NOMO-1 (cell line): Measurements from ENCODE around the gene TUNAR.

Experiments used
- DNase-seq, 2 experiments: peaks; one replicate each; lab custom pipeline; 2025; ENCODE audit not compliant: unreplicated experiment in 2 of 2; lab: John Stamatoyannopoulos, UW

TUNAR gene

DNA sequence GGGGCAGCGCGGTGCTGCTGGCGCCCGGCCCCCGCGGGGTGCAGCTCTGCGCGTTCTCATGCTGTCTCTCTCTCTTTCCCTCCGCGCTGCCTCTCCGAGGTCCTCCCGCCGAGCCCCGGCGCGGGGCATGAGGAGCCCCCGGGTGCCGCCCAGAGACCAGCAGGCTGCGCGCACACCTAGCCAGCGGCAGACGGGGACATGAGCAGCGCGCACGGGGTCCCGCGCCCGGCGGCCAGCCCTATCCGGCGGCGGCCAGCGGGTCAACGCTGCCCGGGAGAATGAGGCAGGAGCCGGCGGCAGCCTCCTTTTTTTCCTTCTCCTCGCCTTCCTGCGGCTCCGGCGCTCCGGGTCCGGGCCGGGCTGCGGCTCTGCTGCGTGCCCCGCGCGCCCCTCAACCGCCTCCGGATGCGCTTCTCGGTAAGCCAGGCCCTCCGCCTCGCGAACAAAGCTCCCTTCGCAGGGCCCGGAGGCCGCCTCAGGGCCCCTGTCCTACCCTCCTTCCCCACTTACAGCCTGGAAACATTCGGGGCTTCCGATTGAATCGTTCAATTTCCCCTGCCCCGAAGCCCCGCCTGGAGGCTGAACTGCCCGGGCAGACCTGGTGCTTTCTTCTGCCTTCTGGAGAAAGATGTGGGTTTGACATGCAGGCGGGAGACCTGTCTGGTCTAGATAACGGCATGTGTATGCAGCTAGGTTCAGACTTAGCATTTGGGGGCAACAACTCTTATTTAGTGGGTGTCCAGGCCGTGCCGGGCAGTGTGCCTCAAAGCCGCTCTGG, at the start of gene TUNAR:
TSS of gene TUNAR (plus strand) at position 72 of the 778 bp plus-strand sequence.
- DNase-seq, result peak; percentile 24 to 46

DNA sequence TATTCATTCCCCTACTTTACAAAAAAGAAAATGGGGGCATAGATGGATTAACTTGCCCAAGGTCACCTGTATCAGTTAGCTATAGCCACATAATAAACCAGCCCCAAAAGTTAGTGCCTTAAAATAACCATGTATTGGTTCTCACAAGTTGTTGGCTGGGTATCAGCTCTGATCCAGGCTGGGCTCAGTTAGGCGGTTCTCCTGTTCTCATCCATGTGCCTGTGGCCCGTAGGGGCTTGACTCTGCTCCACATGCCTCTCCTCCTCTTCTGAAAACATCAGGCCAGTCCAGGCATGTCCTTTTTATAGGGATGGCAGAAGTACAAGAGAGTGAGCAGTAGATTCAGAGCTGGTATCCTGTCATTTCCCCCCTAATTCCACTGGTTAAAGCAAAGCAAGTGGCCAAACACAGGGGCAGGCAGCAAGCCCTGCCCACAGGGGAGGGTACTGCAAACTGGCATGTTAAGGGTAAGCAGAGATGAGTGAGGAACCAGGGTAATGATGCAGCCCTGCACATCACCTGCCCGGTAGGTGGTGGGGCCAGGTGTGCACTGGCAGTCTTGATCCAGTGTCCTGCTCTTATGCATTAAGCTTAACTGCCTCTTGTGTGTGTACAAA, 47.9 kb upstream of the TUNAR start:
- no peak for DNase-seq

DNA sequence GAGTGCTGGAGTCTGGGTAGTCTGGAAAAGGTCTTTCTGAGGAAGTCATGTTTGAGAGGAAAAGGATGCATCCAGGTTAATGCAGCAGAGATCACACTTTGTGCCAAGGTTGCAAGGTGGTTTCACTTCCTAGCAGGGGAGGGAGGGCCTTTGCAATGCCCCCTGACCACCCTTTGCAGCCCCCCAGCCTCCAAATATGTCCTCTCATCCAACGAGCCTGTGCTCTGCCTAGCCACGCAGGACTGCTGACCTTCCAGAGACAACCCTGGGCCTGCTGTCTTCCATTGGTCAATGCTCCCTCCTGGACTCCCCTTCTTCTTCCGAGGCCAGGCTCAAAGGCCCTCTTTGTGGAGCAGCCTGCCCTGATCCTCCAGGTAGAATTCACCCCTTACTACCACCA, 47.3 kb upstream of the TUNAR start:
- DNase-seq, result no peak

DNA sequence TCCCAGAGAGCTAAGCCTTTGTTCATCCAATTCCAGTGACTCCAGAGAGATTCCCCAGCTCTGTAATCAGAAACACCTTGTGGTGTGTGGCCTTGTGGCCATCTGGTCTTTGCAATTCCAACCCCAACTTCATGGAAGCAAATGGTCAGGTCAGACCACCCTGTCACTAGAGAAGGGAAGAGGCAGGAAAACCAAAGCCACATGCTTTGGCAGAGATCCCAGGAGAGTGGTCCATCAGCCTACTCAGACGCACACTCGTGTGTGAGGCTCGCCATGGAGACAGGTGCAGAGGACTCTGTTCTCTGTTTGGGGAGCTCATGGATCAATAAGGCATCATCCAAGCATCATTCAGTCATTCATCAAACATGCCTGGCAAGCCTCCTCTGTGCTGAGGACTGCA, 46.2 kb upstream of the TUNAR start:
- no peak for DNase-seq

DNA sequence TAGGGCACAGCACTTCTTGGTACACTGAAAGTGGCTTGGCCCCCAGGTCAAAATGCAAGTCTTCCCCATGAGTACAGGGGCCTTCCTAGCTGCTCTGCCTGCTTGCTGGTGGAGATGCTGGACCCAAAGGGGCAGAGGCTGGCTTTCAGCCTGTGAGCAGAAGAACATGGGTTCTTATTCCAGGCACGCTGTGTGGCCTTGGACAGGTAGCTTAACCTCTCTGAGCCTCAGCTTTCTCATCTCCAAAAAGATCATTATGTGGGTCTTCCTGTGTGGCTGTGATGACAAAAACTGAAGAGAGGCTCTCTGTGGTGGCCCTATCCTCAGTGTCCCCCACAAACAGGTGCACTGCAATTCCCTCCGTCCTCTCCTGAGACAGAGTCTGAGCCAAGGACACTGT, 45.6 kb upstream of the TUNAR start:
- DNase-seq, result no peak

DNA sequence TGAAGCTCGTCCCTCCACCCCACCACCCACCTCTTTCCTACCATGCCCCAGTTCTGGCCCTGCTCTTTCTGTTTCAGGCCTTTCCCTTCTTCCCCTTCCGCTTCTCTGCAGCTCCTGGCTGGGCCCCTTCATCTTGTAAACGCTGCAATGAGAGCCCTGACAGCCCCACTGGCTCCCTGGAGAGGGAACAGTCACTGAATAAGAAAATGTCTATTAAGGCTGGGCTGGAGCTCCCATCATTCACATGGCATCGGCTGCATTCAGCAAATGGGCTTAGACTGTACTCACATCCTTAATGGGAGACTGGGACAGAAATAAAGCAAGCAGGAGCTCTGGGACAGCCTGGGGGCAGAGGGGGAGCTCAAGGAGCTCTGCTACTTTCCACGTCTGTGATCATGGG, 45.2 kb upstream of the TUNAR start:
- peak in 1 of 2 experiments; percentile 7 for DNase-seq

DNA sequence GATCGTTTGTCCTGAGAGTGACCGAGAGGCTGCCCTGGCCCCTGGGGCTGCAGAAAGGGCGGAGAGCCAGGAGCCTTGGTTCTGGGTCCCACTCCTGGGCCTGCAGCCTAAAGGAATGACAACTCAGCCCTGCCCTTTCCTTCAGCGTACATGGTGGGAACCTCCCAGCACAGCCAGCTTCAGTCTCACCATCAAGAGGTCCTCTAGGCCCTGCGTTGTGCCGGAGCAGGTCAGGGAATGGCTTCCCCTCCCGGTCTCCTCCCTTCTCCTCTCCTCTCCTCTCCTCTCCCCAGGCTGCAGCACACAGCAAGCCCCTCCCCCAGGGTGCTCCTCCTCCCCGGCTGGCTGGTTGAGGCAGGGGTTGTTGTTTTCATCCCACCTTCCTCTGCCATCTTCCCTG, 44.6 kb upstream of the TUNAR start:
- no peak for DNase-seq

DNA sequence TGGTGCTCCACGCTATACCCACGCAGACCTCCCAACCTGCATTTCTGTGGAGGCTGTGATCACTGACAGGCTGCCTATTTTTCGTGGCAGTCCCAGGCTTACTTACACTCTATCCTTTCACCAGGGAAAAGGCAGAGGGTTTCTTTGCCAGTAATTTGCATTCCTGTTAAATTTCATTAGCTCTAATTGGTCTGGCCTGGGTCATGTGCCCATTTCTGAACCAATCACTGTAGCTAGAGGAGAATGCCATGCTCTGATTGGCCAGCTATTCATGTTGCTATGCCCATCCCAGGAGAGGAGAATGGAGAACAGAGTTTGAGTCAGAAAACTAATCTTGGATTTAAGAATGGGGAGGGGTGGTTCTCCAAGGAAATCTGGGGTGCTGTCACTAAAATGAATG, 43.2 kb upstream of the TUNAR start:
- DNase-seq, result no peak

DNA sequence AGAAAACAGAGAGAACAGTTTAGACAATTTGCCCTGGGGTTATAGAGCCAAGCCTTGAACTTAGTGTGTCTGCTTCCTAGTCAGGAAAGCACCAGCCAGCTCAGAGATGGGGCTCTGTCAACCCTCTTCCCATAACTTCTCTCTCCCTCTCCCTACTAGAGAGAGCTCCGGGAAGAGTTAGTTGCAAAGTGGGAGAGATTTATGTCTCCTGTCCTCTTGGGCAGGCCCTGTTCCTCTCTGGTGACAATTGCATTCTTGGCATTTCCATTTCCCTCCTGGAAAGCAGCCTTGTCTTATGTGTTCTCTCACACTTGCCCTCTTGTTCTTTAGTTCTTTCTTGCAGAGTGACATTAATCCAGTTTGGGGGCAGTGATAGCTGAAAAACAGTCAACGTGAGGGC, 42.1 kb upstream of the TUNAR start:
- no peak for DNase-seq

DNA sequence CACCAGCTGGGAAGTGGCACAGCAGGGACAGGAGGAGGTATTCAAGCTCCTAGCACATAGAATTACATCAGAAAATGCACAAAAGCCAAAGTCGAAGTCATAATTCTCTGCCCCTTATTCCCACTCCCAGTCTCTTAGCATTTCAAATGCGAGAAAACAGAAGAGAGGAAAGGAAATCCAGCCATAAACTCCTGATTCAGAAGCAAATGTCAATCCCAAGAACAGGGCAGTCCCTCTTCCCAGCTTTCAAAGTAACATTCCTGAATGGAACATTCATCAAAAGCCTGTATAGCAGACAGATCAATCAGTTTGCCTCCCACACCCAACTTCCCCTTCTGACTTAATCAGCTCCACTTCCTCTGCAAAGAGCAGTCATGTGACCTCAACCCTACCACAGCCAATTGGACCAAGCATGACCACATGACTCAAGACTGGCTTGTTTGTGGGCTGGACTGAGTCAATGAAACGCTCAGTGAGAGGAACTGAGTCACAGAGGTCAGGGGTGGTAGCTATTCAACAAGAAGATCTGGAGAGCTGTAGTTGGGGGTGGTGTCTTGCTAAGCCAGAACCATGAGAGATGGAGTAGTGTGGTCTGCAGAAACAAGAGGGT, 41.4 kb upstream of the TUNAR start:
- peak; percentile 36 to 44 for DNase-seq

DNA sequence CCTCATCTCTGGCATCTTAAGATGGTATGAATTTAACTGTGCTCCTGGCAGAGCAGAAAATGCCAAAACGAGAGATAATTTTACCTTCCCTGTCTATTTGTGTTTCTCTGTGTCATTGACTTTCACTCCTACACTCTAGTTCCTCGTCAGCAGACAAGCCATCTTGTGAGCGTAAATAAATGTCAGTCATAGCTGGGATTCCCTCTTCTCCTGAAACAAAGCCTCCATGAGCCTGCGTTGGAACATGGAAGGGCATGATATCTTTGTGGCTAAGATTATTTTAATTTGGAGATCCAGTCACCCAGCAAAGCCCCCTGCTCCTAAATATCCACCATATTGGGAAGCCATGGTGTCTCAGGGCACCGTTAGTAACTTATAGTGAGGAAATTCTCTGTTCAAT, 37.8 kb upstream of the TUNAR start:
- no peak for DNase-seq

DNA sequence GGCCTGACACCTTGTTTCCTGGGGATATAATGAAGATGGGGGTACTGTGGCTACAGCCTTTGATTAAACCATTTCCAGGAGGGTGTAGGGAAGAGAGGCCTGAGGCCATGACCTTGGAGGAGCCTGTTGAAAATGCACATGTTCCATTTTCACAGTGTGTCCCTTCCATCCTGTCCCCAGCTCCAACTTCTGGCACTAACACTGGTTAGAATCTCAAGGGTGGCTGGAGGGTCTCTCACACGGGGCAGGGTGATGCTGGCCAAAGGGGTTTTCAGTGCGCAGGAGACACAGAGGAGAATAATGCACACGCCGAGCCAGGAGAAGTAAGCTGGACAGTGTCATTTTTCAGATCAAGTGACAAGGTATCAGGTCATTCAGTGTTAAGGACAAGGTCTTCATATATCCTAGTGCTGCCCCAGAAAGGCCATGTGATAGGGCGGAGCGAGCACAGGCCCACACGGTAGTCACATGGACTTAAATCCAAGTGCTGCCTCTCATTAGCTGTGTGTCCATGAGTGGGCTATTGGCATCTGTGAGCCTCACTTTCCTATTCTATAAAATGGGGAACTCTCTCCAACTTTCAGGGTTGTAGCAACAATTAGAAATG, 36.4 kb upstream of the TUNAR start:
- no peak for DNase-seq

DNA sequence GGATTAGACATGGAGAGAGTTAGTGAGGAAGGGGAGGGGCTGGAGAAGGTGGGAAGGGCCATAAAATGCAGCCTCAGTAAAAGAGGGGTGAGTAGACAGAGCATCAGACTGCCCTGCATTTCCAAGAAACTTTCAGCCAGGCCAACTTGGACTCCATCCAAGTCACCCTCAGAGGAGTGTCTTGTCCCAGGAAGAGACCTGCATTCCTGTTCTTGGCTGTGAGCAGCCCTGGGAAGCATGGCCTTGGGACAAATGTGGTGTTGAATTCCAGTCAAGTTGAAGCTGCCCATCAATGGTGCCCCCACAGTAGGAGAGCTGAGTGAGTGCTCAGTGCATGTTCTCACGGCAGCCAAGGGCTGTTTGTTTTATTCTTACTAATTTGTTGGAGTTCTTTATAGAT, 35.0 kb upstream of the TUNAR start:
- DNase-seq, result no peak

DNA sequence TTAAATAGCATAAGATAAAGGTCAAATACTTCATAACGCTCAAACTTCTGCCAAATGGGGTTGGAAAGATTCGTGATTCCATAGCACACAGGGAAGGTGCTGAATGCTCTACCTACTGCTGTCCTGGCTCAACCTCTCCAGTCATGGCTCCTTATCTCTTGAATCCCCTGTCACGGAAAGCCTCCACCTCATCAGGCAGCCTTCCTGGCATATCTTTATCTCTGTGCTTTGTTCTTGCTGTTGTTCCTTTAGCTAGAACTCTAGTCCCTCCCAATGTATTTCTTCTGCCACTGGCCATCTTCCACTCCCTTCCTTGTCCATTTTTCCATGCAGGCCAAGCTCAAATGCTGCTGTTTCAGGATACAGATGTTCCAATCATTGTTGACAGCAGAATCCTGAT, 26.9 kb upstream of the TUNAR start:
- no peak for DNase-seq

DNA sequence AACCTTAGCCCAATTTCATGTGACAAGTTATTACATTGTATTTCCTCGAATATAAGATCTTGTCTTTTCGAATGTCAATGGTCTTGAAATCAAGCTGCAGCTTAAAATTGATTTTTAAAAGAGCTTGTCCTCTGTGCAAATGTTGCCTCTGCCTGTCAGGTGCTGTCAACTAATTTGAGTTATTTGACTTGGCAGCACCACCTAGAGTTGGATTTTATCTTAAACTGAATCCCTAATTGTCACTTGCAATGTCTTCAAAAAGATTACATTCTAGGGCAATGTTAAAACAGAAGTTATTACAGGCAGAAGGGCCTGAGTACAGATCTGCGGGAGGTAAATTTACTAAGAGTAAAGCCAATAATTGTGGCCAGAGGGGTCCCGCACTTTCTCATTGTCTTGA, 26.2 kb upstream of the TUNAR start:
- DNase-seq, result no peak

DNA sequence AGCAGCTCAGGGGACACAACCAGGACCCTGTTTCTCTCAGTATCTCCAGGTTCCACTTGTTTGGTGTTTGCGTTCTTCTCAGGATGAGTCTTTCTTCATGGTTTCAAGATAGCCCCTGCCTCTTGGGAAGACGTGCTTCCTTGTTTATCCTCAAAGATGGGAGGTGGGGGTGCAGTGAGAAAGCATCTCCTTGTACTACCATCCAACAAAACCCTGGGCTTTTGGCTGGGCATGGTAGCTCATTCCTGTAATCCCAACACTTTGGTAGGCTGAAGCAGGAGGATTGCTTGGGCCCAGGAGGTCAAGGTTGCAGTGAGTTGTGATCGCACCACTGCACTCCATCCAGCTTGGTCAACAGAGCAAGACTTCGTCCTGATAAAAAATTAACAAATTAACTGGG, 21.0 kb upstream of the TUNAR start:
- DNase-seq, result no peak

DNA sequence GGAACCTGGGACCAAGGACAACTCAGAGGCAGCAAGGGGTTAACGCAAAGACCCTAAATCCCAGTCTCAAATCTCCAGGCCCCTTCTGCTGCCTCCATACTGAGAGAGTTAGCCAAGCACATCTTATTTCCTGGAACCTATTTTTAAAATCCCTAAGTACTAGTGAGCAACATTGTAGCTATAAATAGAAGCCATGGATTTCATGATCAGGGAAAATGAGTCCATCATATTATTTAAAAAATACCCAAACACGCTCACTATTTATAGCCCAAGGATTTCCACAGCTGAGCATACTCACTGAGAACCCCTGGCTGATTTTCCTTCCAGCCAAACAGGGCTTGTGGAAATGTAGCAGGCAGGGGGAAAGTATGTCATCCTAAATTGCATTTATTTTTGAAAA, 19.4 kb upstream of the TUNAR start:
- DNase-seq, result no peak

DNA sequence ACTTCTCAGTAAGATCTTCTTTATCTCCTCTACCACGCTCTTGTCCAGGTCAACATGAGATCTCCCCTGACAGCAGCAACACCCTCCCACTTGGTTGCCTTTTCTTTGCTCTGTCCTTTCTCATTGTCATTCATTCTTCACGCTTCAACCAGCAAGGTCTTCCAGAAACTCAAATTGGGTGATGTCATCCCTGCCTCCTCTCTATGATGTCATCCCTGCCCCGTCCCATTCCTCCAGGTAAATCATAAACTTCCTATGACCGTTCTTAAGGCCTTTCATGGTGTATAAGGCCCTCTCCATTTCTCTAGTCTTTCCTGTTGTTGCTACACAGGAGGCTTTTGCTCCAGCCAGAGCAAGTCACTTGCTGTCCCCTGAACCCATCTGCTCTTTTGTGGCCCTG, 17.7 kb upstream of the TUNAR start:
- no peak for DNase-seq

DNA sequence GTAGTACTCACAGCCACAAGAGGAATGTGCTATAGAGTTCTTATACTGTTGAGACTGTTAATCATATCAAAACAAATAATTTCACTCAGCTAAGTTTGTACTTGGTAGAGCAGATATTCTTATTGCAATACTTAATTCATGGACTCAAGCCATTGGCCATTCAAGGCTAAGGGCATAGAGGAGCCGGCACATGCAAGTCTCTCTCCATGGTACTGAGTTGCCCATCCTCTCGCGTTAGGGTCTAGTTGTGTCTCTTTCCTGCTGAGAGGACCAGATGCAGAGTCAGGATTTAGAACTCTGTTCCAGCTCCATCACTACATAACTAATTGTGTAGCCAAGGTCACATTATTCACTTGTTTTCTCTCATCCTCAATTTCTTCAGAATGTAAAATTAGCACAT, 14.4 kb upstream of the TUNAR start:
- DNase-seq, result no peak

DNA sequence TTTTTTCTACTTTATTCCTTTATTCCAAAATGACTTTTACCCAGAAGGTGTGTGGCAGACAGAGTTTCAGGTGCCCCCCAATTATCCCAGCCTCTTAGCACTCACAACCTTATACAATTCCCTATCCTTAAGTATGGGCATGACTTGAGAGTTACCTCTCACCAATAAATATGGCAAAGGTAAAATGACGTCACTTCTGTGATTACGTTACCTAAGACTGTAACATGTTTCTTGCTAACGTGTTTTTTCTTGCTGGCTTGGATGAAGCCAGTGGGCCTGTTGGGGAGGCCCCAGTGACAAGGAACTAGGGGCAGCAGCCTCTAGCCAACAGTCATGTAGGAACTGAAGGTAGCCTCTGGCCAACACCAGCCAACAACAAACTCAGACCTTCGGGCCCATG, 13.3 kb upstream of the TUNAR start:
- no peak for DNase-seq

DNA sequence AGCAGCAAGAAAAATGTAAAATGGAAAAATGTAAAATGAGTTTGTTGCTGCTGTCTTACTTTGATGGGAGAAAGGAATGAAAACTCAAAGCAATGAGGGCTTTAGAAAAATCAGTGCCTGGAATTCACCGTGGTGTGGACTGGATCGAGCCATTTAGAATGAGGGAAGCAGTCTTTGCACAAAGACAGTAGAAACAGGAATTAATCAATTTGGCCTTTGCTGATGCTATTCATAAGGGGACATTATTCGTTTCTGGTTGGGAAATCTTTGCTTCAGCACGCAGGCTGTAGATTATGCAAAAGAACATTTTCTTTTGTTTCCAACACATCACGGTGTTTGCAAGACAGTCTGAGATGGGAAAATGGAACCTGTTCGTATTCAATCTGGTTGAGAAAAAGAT, 6.9 kb upstream of the TUNAR start:
- DNase-seq, result peak in 1 of 2 experiments; percentile 11

DNA sequence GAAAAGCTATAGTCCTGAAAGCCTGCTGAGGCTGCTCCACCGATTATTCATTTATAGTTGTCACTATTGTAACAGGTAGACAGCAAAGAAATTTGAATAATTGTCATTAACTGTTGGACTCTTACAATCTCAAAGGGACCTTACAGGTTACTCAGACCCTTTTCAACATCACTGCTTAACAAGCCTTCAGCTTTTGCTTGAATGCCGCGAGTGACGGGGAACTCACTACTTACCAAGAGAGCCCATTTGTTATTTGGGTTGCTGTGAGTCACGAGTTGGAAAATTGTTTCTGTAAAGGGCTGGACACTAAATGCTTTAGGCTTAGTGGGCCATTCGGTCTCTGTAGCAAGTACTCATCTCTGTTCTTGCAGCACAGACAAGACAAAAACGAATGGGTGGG, 5.9 kb upstream of the TUNAR start:
- no peak for DNase-seq
